H1 (cell line): ENCODE results near the gene TSNAXIP1. TPM values are rescaled to one million over a fixed set of nuclear protein-coding genes. Genes with fewer than 3 reads are reported as not detected.

ENCODE experiments used
- CTCF ChIA-PET: fragments of 300-600 bp; sonication (Branson Sonifier 250); formaldehyde crosslinking; loops from one replicate; lab custom pipeline; 2021; ENCODE audit not compliant: partially characterized antibody; lab: Charles Lee
- POLR2A ChIA-PET: fragments of 300-600 bp; sonication (Branson Sonifier 250); formaldehyde crosslinking; loops from one replicate; lab custom pipeline; 2021; ENCODE audit warnings: inconsistent platforms; ENCODE audit not compliant: partially characterized antibody; lab: Charles Lee
- DNase-seq, 2 experiments: peaks; one replicate each; pipeline versions ENCODE4 v3.0.0 to v3.0.0-alpha.2; 2010 to 2022; ENCODE audit warnings: low spot score in 2 of 2, low read depth in 1 of 2, mixed read lengths in 1 of 2
- FAIRE-seq: peaks from 2 replicates; lab custom pipeline; 2011; peaks lifted over from hg19 to GRCh38; lab: Jason Lieb, UNC
- H2AFZ ChIP-seq: 2 replicates; pipeline ENCODE4 v1.8.1; 2012; ENCODE audit warnings: low read length, inconsistent platforms
- H2AK5ac ChIP-seq: 2 replicates; pipeline ENCODE4 v1.6.1; 2013; ENCODE audit warnings: low read depth, low read length
- H2BK120ac ChIP-seq: replicated peaks from 2 replicates; pipeline ENCODE3; 2013; ENCODE audit warnings: low read depth, low read length, inconsistent platforms
- H2BK12ac ChIP-seq: 2 replicates; pipeline ENCODE4 v1.6.1; 2013; ENCODE audit warnings: low read depth, low read length
- H2BK15ac ChIP-seq: 2 replicates; pipeline ENCODE4 v1.6.1; 2013; ENCODE audit warnings: low read length
- H2BK20ac ChIP-seq: 2 replicates; pipeline ENCODE4 v1.6.1; 2013; ENCODE audit warnings: low read length
- H2BK5ac ChIP-seq: 2 replicates; pipeline ENCODE4 v1.6.1; 2013; ENCODE audit warnings: low read depth, low read length
- H3K14ac ChIP-seq: 2 replicates; pipeline ENCODE4 v1.6.1; 2013; ENCODE audit warnings: inconsistent platforms; ENCODE audit not compliant: insufficient read length
- H3K18ac ChIP-seq: 2 replicates; pipeline ENCODE4 v1.6.1; 2013; ENCODE audit warnings: low read length; ENCODE audit errors: extremely low read depth
- H3K23ac ChIP-seq: 2 replicates; pipeline ENCODE4 v1.6.1; 2013; ENCODE audit warnings: inconsistent platforms; ENCODE audit not compliant: insufficient read length
- H3K23me2 ChIP-seq: 2 replicates; pipeline ENCODE4 v1.6.1; 2013; ENCODE audit warnings: low read depth, low read length
- H3K27ac ChIP-seq: 2 replicates; pipeline ENCODE4 v1.6.1; 2011; ENCODE audit warnings: low read depth, low read length, inconsistent platforms
- H3K27me3 ChIP-seq, 4 experiments: replicated peaks in 1 of 4; 1 replicate in 1 of 4; 2 replicates in 3 of 4; pipeline versions ENCODE4 v1.6.1 to v1.8.1; 2011 to 2013; ENCODE audit warnings: low read length in 3 of 4, mild to moderate bottlenecking in 3 of 4, inconsistent platforms in 2 of 4, mixed read lengths in 2 of 4, moderate library complexity in 1 of 4; ENCODE audit not compliant: control insufficient read depth in 3 of 4, insufficient read depth in 3 of 4; ENCODE audit errors: extremely low read depth in 1 of 4
- H3K36me3 ChIP-seq, 4 experiments: 2 replicates each; pipeline versions ENCODE4 v1.6.1 to v1.8.1; 2011 to 2013; ENCODE audit warnings: mild to moderate bottlenecking in 4 of 4, low read length in 3 of 4, moderate library complexity in 2 of 4, control low read depth in 1 of 4, inconsistent platforms in 1 of 4; ENCODE audit not compliant: insufficient read depth in 4 of 4, control insufficient read depth in 2 of 4
- H3K4ac ChIP-seq: replicated peaks from 2 replicates; pipeline ENCODE3; 2013; ENCODE audit warnings: low read length, low read depth, mixed read lengths, inconsistent platforms; ENCODE audit not compliant: insufficient read length
- H3K4me1 ChIP-seq, 4 experiments: replicated peaks in 1 of 4; 1 replicate in 1 of 4; 2 replicates in 3 of 4; pipeline versions ENCODE4 v1.6.1 to v1.8.1; 2011 to 2013; ENCODE audit warnings: low read length in 3 of 4, inconsistent platforms in 2 of 4, mixed read lengths in 1 of 4; ENCODE audit not compliant: insufficient read depth in 4 of 4, control insufficient read depth in 3 of 4
- H3K4me2 ChIP-seq, 2 experiments: 2 replicates each; pipeline versions ENCODE4 v1.6.1 to v1.8.1; 2011 to 2013; ENCODE audit warnings: low read depth in 2 of 2, low read length in 2 of 2, control low read depth in 1 of 2, inconsistent platforms in 1 of 2, mild to moderate bottlenecking in 1 of 2; ENCODE audit not compliant: insufficient read depth in 1 of 2
- H3K4me3 ChIP-seq, 4 experiments: fragments of 200-600, 300-600 bp in 1 of 4; sonication (generic), shearing (Covaris generic), sonication (Bioruptor Twin) in 1 of 4; 2 replicates each; pipeline versions ENCODE4 v1.5.1 to v1.8.1; 2011 to 2016; ENCODE audit warnings: low read length in 4 of 4, low read depth in 3 of 4, control low read depth in 2 of 4, inconsistent platforms in 2 of 4, mild to moderate bottlenecking in 2 of 4, mixed read lengths in 1 of 4, moderate library complexity in 1 of 4; ENCODE audit not compliant: insufficient read depth in 2 of 4; ENCODE audit errors: extremely low read depth in 1 of 4
- H3K56ac ChIP-seq: replicated peaks from 2 replicates; pipeline ENCODE3; 2013; ENCODE audit warnings: low read depth, mild to moderate bottlenecking, mixed read lengths, low read length, inconsistent platforms; ENCODE audit not compliant: insufficient read length
- H3K79me1 ChIP-seq: 2 replicates; pipeline ENCODE4 v1.6.1; 2013; ENCODE audit warnings: low read depth, low read length, control low read depth
- H3K79me2 ChIP-seq, 2 experiments: 2 replicates each; pipeline versions ENCODE4 v1.6.1 to v1.8.1; 2012 to 2013; ENCODE audit warnings: low read length in 2 of 2, mild to moderate bottlenecking in 2 of 2, inconsistent platforms in 1 of 2; ENCODE audit not compliant: insufficient read depth in 2 of 2, control insufficient read depth in 1 of 2
- H3K9ac ChIP-seq, 4 experiments: replicated peaks in 1 of 4; 1 replicate in 1 of 4; 2 replicates in 3 of 4; pipeline versions ENCODE4 v1.6.1 to v1.8.1; 2011 to 2013; ENCODE audit warnings: low read depth in 3 of 4, low read length in 3 of 4, control low read depth in 2 of 4, mild to moderate bottlenecking in 2 of 4, moderate library complexity in 2 of 4, inconsistent platforms in 1 of 4; ENCODE audit errors: extremely low read depth in 1 of 4
- H3K9me3 ChIP-seq, 2 experiments: 2 replicates each; pipeline versions ENCODE4 v1.6.1 to v1.8.1; 2012 to 2013; ENCODE audit warnings: mild to moderate bottlenecking in 2 of 2, moderate library complexity in 2 of 2, control low read depth in 1 of 2, inconsistent platforms in 1 of 2, low read depth in 1 of 2, low read length in 1 of 2, mixed read lengths in 1 of 2; ENCODE audit not compliant: insufficient read depth in 2 of 2
- H4K20me1 ChIP-seq, 2 experiments: replicated peaks in 1 of 2; 2 replicates each; pipeline versions ENCODE3 to v1.8.1; 2011 to 2013; ENCODE audit warnings: inconsistent platforms in 2 of 2, low read length in 2 of 2, mild to moderate bottlenecking in 1 of 2; ENCODE audit not compliant: insufficient read depth in 2 of 2, control insufficient read depth in 1 of 2
- H4K5ac ChIP-seq: 2 replicates; pipeline ENCODE4 v1.6.1; 2013; ENCODE audit warnings: low read length, low read depth, mixed read lengths, inconsistent platforms; ENCODE audit not compliant: insufficient read length
- H4K8ac ChIP-seq: 2 replicates; pipeline ENCODE4 v1.8.0; 2013; ENCODE audit warnings: mild to moderate bottlenecking, moderate library complexity, low read length, inconsistent platforms; ENCODE audit not compliant: insufficient read depth; ENCODE audit errors: extremely low read depth
- H4K91ac ChIP-seq: replicated peaks from 2 replicates; pipeline ENCODE3; 2013; ENCODE audit warnings: low read length, mixed read lengths, inconsistent platforms; ENCODE audit not compliant: insufficient read length
- ATF2 ChIP-seq: IDR thresholded peaks from 2 replicates; pipeline ENCODE4 v1.6.1; 2012; ENCODE audit warnings: low read length, inconsistent platforms
- BACH1 ChIP-seq: IDR thresholded peaks from 2 replicates; pipeline ENCODE4 v1.6.1; 2012; ENCODE audit warnings: low read length, improper control_type of control experiment
- HDAC2 ChIP-seq, 2 experiments: fragments of 300-600 bp in 1 of 2; sonication (generic) in 1 of 2; IDR thresholded peaks; 2 replicates each; pipeline ENCODE4 v1.6.1; 2011 to 2012; ENCODE audit warnings: low read depth in 2 of 2, low read length in 2 of 2, mild to moderate bottlenecking in 2 of 2, moderate library complexity in 2 of 2, borderline replicate concordance in 1 of 2, inconsistent platforms in 1 of 2
- KDM1A ChIP-seq: fragments of 200-600, 300-600 bp; sonication (generic); IDR thresholded peaks from 2 replicates; pipeline ENCODE4 v1.7.1; 2016; ENCODE audit warnings: mild to moderate bottlenecking, low read length, borderline replicate concordance
- RFX5 ChIP-seq: IDR thresholded peaks from 2 replicates; pipeline ENCODE4 v1.6.1; 2011; ENCODE audit warnings: low read depth, low read length, improper control_type of control experiment, borderline replicate concordance
- TCF12 ChIP-seq: IDR thresholded peaks from 2 replicates; pipeline ENCODE4 v1.6.1; 2011; ENCODE audit warnings: low read depth, mild to moderate bottlenecking, low read length
- USF2 ChIP-seq: IDR thresholded peaks from 2 replicates; pipeline ENCODE4 v1.6.1; 2011; ENCODE audit warnings: low read length, improper control_type of control experiment
- WGBS, 2 experiments: shearing (Covaris generic) in 1 of 2; methylation state at CpG; one replicate each; pipeline versions ENCODE4 v1.1.6 to v1.1.7; 2013 to 2015; ENCODE audit warnings: low lambda C conversion rate in 2 of 2, mixed read lengths in 2 of 2, inconsistent platforms in 1 of 2, low coverage in 1 of 2, missing lambda C conversion rate in 1 of 2; ENCODE audit not compliant: insufficient replicate concordance in 2 of 2, insufficient coverage in 1 of 2, insufficient read length in 1 of 2; ENCODE audit errors: extremely low coverage in 1 of 2, missing lambda C conversion rate in 1 of 2; 5-methylcytosine and 5-hydroxymethylcytosine counted together
- polyA plus RNA-seq, 7 experiments: library from polyadenylated mRNA; depleted of rRNA in 3 of 7; stranded (reverse) in 5 of 7; unstranded in 2 of 7; fragments of >200 nt in 5 of 7; fragments of 200-250 nt in 2 of 7; gene quantifications; 1 replicate in 5 of 7; 2 replicates in 1 of 7; 4 replicates in 1 of 7; pipeline versions ENCODE4 v1.2.1 to v1.2.3, GENCODE V29; 2011 to 2013; ENCODE audit warnings: missing spikeins in 2 of 7, mixed read lengths in 2 of 7
- total RNA-seq: library from RNA; stranded (reverse); fragmentation: NEBNext Ultra II Directional; extraction: Animal tissue kit (Norgen Biotek cat#: 25700); gene quantifications from 2 replicates; pipeline ENCODE4 v1.2.1, GENCODE V29; 2021

Gene TSNAXIP1
- total and polyA plus RNA-seq, 2 of the 8 experiments (the other 6 are each of a cell fraction or from before 2014, with no cell fraction given), result 0.37 to 0.94 TPM

- CTCF ChIA-PET, result interaction anchor here (0.9 to 1.1 kb wide), 3 partner anchors 39 to 89 kb away, joined by 3 to 5 read pairs (median 4); no protein-coding TSS in a partner anchor
These were observed 44.8 kb upstream of the TSNAXIP1 start for GRCh38 chr16:67761924-67762323.

More at GRCh38 chr16:67761924-67762323, 44.8 kb upstream of the TSNAXIP1 start:
- no peak overlapping the region for H3K9ac ChIP-seq
- H4K20me1 ChIP-seq, result peaks cover 0 to 23% of the 10 kb centered on the region in 2 experiments
- H3K79me2 ChIP-seq, result no peaks in the 10 kb centered on the region
- H3K27ac ChIP-seq, result no peak overlapping the region
- H3K4me2 ChIP-seq, result no peak overlapping the region
- H4K91ac ChIP-seq, result no peak overlapping the region
- H4K5ac ChIP-seq, result no peak overlapping the region
- H3K23ac ChIP-seq, result no peak overlapping the region
- DNase-seq (no peak), FAIRE-seq (no peak)
- no peak overlapping the region for H3K4me3 ChIP-seq
- H2BK20ac ChIP-seq, result no peak overlapping the region
- no peaks in the 10 kb centered on the region for H3K23me2 ChIP-seq
- no peak overlapping the region for H2AFZ ChIP-seq
- H3K14ac ChIP-seq, result no peak overlapping the region
- no peaks in the 10 kb centered on the region for H3K36me3 ChIP-seq
- no peak overlapping the region for H3K18ac ChIP-seq
- 100% methylated on average over 1 of the region's 1 CpG; no CpG with 5 or more reads in 1 of the 2 experiments for WGBS, 2 experiments
- no peak overlapping the region for H2BK12ac ChIP-seq
- no peaks in the 10 kb centered on the region for H3K9me3 ChIP-seq
- no peaks in the 10 kb centered on the region for H3K27me3 ChIP-seq
- TF ChIP-seq KDM1A (no peak), USF2 (no peak), ATF2 (no peak), BACH1 (no peak), TCF12 (no peak), HDAC2 (IDR thresholded peaks at IDR 0.05; ENCODE audit: borderline replicate concordance in 1 of 2, low read depth in 2 of 2, low read length in 2 of 2) (no peak), RFX5 (no peak)
- TF ChIP-seq, all 59 proteins: peak for 0
- no peak overlapping the region for H3K4ac ChIP-seq
- no peaks in the 10 kb centered on the region for H3K4me1 ChIP-seq
- peaks cover 3% of the 10 kb centered on the region; the same call in 1 of the 2 replicates for H3K79me1 ChIP-seq
- no peak overlapping the region for H2BK5ac ChIP-seq
- no peak overlapping the region for H2BK120ac ChIP-seq
- no peak overlapping the region for H2BK15ac ChIP-seq
- H2AK5ac ChIP-seq, result no peak overlapping the region
- no peak overlapping the region for H4K8ac ChIP-seq
- no peak overlapping the region for H3K56ac ChIP-seq
- POLR2A ChIA-PET, result no interaction called here
